GM19328 (cell line): ENCODE results near the gene TYMP.
"Not testable (repeated sequence)": the region's sequence is repeated elsewhere in the genome, so short reads cannot be mapped to it uniquely, and the experiment has no call there.

ENCODE experiments used
- ATAC-seq: cut with Tn5 transposase; IDR thresholded peaks from one replicate; pipeline ENCODE4 v1.9.1; 2021; ENCODE audit warnings: mild to moderate bottlenecking, moderate library complexity; ENCODE audit not compliant: unreplicated experiment

The TYMP gene

GRCh38 chr22:50525858-50526107 lies 4.0 kb downstream of the TYMP start:
- peak; percentile 16 for ATAC-seq

- peak; percentile 33 for ATAC-seq
These were observed 4.5 kb downstream of the TYMP start, which contains the start of gene SCO2 for GRCh38 chr22:50525104-50525857. SCO2 (minus strand) TSS chr22:50525598; CDS start chr22:50524411, 1,187 bp downstream.

- no peak for ATAC-seq
These were observed 5.1 kb downstream of the TYMP start for GRCh38 chr22:50524676-50525103.

- no peak for ATAC-seq
These were observed 5.8 kb downstream of the TYMP start for GRCh38 chr22:50523806-50524675.

GRCh38 chr22:50523458-50523805 lies 6.4 kb downstream of the TYMP start:
- ATAC-seq: no peak

DNA sequence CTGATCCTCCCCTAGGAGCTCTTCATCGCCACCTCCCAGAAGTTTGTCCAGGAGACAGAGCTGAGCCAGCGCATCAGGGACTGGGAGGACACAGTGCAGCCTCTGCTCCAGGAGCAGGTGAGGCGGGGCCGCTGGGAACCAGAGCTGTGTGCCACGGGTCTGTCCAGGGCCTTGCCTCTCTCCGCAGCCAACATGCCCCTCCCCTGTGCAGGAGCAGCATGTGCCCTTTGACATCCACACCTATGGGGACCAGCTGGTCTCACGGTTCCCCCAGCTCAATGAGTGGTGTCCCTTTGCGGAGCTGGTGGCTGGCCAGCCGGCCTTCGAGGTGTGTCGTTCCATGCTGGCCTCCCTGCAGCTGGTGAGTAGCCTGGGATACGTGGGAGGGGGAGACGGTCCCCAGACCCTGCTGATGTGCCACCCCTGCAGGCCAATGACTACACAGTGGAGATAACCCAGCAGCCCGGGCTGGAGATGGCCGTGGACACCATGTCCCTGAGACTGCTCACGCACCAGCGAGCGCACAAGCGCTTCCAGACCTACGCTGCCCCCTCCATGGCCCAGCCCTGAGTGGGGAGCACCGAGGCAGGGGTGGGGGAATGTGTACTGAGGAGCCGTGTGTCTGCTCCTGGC lies 6.9 kb downstream of the TYMP start:
- no peak for ATAC-seq

DNA sequence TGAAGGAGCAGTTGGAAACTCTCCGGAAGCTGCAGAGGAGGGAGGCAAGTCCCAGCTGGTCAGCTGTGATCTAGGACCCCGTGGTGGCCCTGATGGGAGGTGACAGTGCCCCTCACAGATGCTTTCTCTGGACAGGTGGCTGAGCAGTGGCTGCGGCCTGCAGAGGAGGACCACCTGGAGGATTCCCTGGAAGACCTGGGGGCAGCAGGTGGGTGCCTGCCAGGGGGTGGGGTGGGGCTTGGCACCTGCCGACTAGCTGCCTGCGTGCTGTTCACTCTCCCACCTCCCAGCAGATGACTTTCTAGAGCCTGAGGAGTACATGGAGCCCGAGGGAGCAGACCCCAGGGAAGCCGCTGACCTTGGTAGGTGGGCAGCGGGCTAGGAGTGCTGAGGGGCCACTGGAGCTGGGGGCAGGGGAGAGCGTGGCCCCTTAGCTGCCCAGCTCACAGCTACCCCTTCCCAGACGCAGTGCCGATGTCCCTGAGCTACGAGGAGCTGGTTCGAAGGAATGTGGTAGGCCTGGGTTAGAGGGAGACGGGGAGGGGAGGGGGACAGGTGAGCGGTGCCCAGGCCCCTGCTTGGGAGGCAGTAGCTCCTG lies 7.5 kb downstream of the TYMP start:
- ATAC-seq: no peak

DNA sequence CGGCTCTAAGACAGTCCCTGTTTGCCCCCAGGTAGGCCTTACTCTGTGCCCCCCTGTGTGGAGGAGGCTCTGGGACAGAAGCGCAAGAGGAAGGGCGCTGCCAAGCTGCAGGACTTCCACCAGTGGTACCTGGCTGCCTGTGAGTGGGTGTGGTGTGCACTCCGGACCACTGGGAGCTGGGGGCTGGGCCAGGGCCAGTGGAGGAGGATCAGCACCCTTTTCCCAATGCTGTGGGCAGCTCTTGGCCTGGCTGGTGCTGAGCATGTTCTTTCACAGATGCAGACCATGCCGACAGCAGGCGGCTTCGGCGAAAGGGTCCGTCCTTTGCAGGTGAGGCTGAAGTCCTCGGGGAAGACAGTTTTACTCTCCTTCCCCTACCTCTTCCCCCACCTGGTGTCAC lies 8.1 kb downstream of the TYMP start:
- ATAC-seq: no peak

DNA sequence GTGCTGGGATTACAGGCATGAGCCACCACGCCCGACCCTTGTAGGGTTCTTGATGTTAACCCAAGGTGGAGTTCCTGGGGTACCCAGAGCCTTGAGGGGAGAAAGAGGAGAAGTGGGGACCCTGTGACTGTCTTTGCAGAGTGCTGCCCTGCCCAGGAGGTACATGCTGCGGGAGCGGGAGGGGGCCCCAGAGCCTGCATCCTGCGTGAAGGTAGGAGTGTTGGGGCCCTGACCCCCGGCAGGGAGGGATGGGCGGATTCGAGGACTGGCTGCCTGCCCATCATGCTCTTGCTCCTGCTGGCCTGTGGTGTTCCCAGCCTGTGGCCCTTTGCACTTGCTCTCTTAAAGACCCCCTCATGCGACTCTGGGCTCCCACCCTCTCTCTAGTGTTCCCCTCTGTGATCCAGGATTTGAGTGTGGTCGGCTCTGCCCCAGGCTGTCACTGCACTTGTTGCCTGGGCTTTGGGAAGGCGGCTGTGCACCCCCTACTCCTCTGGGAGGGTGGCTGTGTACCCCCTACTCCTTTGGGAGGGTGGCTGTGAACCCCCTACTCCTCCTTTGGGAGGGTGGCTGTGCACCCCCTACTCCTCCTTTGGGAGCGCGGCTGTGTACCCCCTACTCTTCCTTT lies 8.9 kb downstream of the TYMP start:
- no peak for ATAC-seq

GRCh38 chr22:50520184-50520583 lies 9.6 kb downstream of the TYMP start:
- not testable (repeated sequence) for ATAC-seq

GRCh38 chr22:50519151-50519550 lies 10.7 kb downstream of the TYMP start:
- no peak for ATAC-seq

GRCh38 chr22:50518606-50519005 lies 11.2 kb downstream of the TYMP start:
- no peak for ATAC-seq

DNA sequence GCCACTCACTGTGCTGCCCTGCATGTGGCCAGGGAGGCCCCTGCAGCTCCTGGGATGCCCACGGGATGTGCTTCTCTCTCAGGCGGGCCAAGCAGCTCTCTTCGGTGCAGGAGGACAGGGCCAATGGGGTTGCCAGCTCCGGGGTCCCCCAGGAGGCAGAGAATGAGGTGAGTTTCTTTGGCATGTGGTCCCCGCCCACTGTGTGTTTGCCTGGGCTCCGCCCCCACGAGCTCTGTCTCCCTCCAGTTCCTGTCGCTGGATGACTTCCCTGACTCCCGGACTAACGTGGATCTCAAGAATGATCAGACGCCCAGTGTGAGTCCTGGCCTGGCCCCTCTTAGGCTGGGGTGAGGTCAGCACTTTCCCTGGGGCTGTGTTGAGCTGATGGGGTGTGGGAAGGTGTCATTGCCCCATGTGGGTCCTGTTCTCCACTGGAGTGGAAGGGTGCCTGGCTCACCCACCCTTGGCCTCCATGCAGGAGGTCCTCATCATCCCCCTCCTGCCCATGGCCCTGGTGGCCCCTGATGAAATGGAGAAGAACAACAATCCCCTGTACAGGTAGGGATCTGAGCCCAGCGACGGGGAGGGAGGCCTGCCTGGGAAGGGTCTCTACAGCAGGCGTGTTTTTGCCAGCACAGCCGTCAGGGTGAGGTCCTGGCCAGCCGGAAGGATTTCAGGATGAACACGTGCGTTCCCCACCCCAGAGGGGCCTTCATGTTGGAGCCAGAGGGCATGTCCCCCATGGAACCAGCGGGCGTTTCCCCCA lies 12.1 kb downstream of the TYMP start:
- no peak for ATAC-seq

- ATAC-seq: no peak
These were observed 12.9 kb downstream of the TYMP start for GRCh38 chr22:50516891-50517290.

GRCh38 chr22:50516068-50516467 lies 13.7 kb downstream of the TYMP start:
- no peak for ATAC-seq

GRCh38 chr22:50513175-50513574 lies 16.6 kb downstream of the TYMP start:
- no peak for ATAC-seq

GRCh38 chr22:50508897-50509296 lies 20.9 kb downstream of the TYMP start:
- ATAC-seq: no peak

DNA sequence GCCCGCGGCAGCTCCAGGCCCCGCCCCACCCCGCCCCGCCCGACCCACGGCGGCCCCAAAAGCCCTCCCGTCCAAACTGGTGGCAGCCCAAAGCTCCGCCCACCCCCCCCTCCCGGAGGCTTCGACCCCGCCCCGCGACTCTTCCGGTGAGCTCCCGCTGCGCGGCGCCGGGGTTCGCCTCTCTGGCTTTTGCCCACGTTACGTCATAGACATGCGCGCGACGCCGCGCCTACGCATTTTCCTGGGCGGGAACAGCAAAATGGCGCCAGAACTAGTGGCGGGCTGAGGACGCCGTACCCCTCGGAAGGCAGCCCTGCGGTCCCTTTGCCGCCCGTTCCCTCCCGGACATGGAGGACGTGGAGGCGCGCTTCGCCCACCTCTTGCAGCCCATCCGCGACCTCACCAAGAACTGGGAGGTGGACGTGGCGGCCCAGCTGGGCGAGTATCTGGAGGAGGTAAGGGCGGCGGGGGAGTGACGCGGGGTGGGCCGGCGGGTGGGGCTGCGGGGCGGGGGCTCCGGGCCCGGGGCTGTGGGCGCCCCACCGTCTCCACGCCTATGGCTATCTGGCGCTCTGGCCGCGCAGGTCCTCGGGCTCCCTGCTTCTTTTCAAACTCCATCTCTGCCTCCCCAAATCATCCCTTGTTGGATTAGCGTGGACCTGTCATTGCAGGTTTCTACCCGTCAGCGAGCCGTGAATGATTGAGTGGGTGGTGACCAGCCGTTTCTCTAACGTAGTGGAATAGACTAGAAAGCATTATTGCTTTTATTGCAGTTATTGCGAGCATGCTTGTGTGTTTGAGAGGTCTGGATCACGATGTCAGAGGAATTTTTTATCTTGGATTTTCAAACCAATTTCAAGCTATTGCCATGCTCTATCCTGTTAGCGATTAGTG lies 21.6 kb downstream of the TYMP start, which contains the start of gene NCAPH2:
Gene NCAPH2, plus strand, starts transcription at position 234 of the 894 bp plus-strand sequence. Its CDS starts 114 bp downstream, at position 348.
- ATAC-seq: peak; percentile 67

DNA sequence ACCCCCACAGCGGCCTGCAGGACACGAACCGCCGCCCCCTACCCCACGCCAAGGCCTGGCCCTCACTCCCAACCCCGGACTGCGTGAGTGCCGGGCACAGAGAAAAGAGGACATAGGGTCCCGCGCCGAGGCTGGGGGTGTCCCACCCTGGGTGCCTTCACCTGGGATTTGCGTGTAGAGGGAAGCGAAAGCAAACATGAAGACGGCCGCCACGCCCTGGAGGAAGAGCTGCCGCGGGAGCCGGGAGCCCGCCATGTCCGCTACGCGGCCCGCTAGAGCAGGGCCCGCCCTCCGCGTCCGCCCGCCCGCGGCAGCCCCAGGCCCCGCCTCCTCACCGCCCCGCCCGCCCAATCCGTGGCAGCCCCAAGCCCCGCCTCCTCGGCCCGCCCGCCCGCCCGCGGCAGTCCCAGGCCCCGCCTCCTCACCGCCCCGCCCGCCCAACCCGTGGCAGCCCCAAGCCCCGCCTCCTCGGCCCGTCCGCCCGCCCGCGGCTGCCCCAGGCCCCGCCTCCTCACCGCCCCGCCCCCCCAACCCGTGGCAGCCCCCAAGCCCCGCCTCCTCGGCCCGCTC lies 22.3 kb downstream of the TYMP start, which contains the start of gene LMF2:
Gene LMF2, minus strand, starts transcription at position 282 of the 570 bp plus-strand sequence. Its CDS starts 27 bp downstream, at position 255.
- ATAC-seq: peak; percentile 44
